ENCODE data around the gene NHS. TPM values are rescaled to one million over a fixed set of nuclear protein-coding genes. Genes with fewer than 3 reads are reported as not detected.

The NHS gene
- total RNA-seq, 2 donors from 2014 or later, result 3.0 to 4.3 TPM

GRCh38 chrX:17643528-17643927, 268.5 kb downstream of the NHS start:
- no peaks in the 10 kb centered on the region for H3K9me3 ChIP-seq
- no peak overlapping the region for H3K4me3 ChIP-seq
- no peak overlapping the region for H3K9ac ChIP-seq (ENCODE audit: low read depth in 2 of 2, low read length in 2 of 2)
- H3K36me3 ChIP-seq, result no peaks in the 10 kb centered on the region
- intact Hi-C loops (cut with DNase I), result no loop called here
- no peaks in the 10 kb centered on the region for H3K4me1 ChIP-seq
- H3K27me3 ChIP-seq, result peaks cover 3% of the 10 kb centered on the region
- no peak overlapping the region for H3K27ac ChIP-seq
- no peak for DNase-seq
- no peak for TF ChIP-seq CTCF (IDR thresholded peaks at IDR 0.05)

- Histone ChIP-seq H3K9me3 (no peaks in the 10 kb centered on the region), H3K4me1 (no peaks in the 10 kb centered on the region), H3K27ac (no peak overlapping the region), H3K36me3 (no peaks in the 10 kb centered on the region), H3K27me3 (peaks cover 3% of the 10 kb centered on the region), H3K9ac (ENCODE audit: low read depth in 2 of 2, low read length in 2 of 2) (no peak overlapping the region), H3K4me3 (no peak overlapping the region)
- intact Hi-C loops (cut with DNase I), result no loop called here
- no peak for TF ChIP-seq CTCF (IDR thresholded peaks at IDR 0.05)
- no peak for DNase-seq
Measured at GRCh38 chrX:17644001-17644400, 269.0 kb downstream of the NHS start.

- H3K36me3 ChIP-seq, result no peaks in the 10 kb centered on the region
- H3K27ac ChIP-seq, result no peak overlapping the region
- H3K9ac ChIP-seq (ENCODE audit: low read depth in 2 of 2, low read length in 2 of 2), result no peak overlapping the region
- DNase-seq, result no peak
- no peaks in the 10 kb centered on the region for H3K9me3 ChIP-seq
- no peak for TF ChIP-seq CTCF (IDR thresholded peaks at IDR 0.05)
- intact Hi-C loops (cut with DNase I), result no loop called here
- no peak overlapping the region for H3K4me3 ChIP-seq
- no peaks in the 10 kb centered on the region for H3K4me1 ChIP-seq
- no peaks in the 10 kb centered on the region for H3K27me3 ChIP-seq
Measured at GRCh38 chrX:17654116-17654515, 279.1 kb downstream of the NHS start.

- Histone ChIP-seq H3K9ac (ENCODE audit: low read depth in 2 of 2, low read length in 2 of 2) (no peak overlapping the region), H3K4me1 (no peaks in the 10 kb centered on the region), H3K4me3 (no peak overlapping the region), H3K36me3 (no peaks in the 10 kb centered on the region), H3K27me3 (no peaks in the 10 kb centered on the region), H3K9me3 (no peaks in the 10 kb centered on the region), H3K27ac (no peak overlapping the region)
- intact Hi-C loops (cut with DNase I), result no loop called here
- no peak for DNase-seq
- TF ChIP-seq CTCF (IDR thresholded peaks at IDR 0.05), result no peak
Measured at GRCh38 chrX:17655211-17656034, 280.4 kb downstream of the NHS start.

DNA sequence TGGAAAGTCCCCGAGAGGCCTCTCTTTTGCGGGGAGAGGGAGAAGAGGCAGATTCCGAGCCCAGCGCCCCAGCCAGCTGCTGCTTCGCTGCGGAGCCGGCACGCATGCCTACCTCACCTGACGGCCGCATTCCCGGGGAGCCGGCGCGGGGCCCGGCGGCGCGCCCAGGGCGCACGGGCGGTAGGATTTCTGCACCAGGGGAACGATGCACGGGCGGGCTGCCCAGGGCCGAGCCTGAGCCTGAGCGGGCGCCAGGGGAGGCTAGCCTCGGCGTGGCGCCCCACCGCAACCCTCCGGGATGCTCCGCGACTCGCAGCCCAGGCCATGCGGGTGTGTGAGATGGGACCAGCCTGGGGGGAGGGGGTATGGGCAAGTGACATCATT, 281.0 kb downstream of the NHS start:
- no peaks in the 10 kb centered on the region for H3K9me3 ChIP-seq
- no peak overlapping the region for H3K4me3 ChIP-seq
- H3K4me1 ChIP-seq, result no peaks in the 10 kb centered on the region
- H3K27me3 ChIP-seq, result no peaks in the 10 kb centered on the region
- intact Hi-C loops (cut with DNase I), result no loop called here
- no peak overlapping the region for H3K9ac ChIP-seq (ENCODE audit: low read depth in 2 of 2, low read length in 2 of 2)
- H3K36me3 ChIP-seq, result no peaks in the 10 kb centered on the region
- DNase-seq, result no peak
- H3K27ac ChIP-seq, result no peak overlapping the region
- TF ChIP-seq CTCF (IDR thresholded peaks at IDR 0.05), result no peak

Measured in colonic mucosa (tissue), 4 donors.